ENCODE results near the gene RNF128.

The RNF128 gene, protein sequence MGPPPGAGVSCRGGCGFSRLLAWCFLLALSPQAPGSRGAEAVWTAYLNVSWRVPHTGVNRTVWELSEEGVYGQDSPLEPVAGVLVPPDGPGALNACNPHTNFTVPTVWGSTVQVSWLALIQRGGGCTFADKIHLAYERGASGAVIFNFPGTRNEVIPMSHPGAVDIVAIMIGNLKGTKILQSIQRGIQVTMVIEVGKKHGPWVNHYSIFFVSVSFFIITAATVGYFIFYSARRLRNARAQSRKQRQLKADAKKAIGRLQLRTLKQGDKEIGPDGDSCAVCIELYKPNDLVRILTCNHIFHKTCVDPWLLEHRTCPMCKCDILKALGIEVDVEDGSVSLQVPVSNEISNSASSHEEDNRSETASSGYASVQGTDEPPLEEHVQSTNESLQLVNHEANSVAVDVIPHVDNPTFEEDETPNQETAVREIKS

DNA sequence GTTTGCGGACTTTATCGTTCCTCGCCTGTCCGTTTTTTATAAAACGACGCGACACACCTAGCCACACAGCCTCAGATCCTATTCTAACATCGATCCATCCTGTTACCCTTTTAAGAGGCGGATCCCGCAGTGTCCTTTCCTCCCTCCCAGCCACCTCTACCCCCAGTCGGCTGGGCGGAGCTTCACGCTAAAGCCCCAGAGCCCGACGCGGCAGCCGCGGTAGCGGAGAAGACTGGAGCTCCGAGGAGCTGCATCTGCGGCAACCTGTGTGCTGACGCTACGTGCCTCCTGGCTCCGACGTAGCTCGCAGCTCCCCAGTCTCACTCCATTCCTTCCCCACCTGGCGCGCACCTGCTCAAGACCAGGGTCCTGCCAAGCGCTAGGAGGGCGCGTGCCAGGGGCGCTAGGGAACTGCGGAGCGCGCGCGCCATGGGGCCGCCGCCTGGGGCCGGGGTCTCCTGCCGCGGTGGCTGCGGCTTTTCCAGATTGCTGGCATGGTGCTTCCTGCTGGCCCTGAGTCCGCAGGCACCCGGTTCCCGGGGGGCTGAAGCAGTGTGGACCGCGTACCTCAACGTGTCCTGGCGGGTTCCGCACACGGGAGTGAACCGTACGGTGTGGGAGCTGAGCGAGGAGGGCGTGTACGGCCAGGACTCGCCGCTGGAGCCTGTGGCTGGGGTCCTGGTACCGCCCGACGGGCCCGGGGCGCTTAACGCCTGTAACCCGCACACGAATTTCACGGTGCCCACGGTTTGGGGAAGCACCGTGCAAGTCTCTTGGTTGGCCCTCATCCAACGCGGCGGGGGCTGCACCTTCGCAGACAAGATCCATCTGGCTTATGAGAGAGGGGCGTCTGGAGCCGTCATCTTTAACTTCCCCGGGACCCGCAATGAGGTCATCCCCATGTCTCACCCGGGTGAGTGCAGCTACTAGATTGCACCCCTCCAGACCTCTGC lies at the start of gene RNF128:
RNF128 (plus strand) TSS at position 217 of the 953 bp plus-strand sequence; CDS start at position 430, 213 bp downstream.
- TF ChIP-seq ZBTB7A (IDR thresholded peaks at IDR 0.05; ENCODE audit: low read depth) (0 out of 2 replicates have a peak, but pooled peaks have one; percentile 23), EGR1 (IDR thresholded peaks at IDR 0.05) (no peak)

DNA sequence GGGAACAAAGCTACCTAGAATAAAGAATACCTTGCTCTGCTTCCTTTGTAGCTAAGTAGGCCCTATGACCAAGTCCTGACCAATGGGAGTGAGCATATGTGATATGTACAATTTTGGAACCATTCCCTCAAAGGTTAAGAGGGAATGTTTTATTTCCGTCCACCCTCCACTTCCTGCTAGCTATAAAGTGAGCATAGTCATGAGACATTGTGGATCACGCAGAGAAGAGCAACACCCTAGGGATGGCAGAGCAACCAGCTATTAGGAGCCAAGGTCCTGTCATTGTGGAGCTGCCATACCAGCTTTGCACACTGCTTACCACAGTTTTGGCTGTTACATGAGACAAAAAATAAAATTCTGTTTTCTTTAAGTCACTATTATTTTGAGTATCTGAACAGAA lies 45.8 kb upstream of the RNF128 start:
- TF ChIP-seq TCF12 (IDR thresholded peaks at IDR 0.05; ENCODE audit: low read depth): no peak
- no peak for TF ChIP-seq NFIC (IDR thresholded peaks at IDR 0.05)
- TF ChIP-seq, protein P1, sequence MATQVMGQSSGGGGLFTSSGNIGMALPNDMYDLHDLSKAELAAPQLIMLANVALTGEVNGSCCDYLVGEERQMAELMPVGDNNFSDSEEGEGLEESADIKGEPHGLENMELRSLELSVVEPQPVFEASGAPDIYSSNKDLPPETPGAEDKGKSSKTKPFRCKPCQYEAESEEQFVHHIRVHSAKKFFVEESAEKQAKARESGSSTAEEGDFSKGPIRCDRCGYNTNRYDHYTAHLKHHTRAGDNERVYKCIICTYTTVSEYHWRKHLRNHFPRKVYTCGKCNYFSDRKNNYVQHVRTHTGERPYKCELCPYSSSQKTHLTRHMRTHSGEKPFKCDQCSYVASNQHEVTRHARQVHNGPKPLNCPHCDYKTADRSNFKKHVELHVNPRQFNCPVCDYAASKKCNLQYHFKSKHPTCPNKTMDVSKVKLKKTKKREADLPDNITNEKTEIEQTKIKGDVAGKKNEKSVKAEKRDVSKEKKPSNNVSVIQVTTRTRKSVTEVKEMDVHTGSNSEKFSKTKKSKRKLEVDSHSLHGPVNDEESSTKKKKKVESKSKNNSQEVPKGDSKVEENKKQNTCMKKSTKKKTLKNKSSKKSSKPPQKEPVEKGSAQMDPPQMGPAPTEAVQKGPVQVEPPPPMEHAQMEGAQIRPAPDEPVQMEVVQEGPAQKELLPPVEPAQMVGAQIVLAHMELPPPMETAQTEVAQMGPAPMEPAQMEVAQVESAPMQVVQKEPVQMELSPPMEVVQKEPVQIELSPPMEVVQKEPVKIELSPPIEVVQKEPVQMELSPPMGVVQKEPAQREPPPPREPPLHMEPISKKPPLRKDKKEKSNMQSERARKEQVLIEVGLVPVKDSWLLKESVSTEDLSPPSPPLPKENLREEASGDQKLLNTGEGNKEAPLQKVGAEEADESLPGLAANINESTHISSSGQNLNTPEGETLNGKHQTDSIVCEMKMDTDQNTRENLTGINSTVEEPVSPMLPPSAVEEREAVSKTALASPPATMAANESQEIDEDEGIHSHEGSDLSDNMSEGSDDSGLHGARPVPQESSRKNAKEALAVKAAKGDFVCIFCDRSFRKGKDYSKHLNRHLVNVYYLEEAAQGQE (IDR thresholded peaks at IDR 0.05; ENCODE audit: low read depth): no peak
- no peak for TF ChIP-seq TEAD4 (IDR thresholded peaks at IDR 0.05)
- TF ChIP-seq EP300 (IDR thresholded peaks at IDR 0.05; ENCODE audit: borderline replicate concordance): no peak
- no peak for TF ChIP-seq CEBPB (IDR thresholded peaks at IDR 0.05)
- TF ChIP-seq, protein P2, sequence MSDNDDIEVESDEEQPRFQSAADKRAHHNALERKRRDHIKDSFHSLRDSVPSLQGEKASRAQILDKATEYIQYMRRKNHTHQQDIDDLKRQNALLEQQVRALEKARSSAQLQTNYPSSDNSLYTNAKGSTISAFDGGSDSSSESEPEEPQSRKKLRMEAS (IDR thresholded peaks at IDR 0.05): no peak
- no peak for TF ChIP-seq EGR1 (IDR thresholded peaks at IDR 0.05)

DNA sequence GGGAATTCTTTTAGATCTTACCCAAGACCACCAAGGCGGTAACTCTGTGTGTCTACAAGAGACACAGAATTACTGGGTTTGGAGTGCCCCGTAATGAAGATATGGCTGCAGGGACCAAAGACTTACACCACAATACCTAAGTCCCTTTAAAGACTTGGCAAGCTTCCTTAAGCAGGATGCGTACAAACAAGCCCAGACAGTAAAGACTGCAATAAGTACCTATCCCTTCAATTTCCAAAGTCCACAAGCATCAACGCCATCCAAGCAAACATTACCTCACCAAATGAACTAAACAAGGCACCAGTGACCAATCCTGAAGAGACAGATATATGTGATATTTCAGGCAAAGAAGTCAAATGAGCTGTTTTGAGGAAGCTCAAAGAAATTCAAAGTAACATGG lies 42.3 kb upstream of the RNF128 start:
- TF ChIP-seq, protein P3, sequence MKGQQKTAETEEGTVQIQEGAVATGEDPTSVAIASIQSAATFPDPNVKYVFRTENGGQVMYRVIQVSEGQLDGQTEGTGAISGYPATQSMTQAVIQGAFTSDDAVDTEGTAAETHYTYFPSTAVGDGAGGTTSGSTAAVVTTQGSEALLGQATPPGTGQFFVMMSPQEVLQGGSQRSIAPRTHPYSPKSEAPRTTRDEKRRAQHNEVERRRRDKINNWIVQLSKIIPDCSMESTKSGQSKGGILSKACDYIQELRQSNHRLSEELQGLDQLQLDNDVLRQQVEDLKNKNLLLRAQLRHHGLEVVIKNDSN (IDR thresholded peaks at IDR 0.05): no peak
- TF ChIP-seq CREB1 (IDR thresholded peaks at IDR 0.05; ENCODE audit: low read depth) (no peak), CEBPB (IDR thresholded peaks at IDR 0.05) (no peak), TCF12 (IDR thresholded peaks at IDR 0.05; ENCODE audit: low read depth) (no peak), NFIC (IDR thresholded peaks at IDR 0.05) (no peak), FOXM1 (IDR thresholded peaks at IDR 0.05; ENCODE audit: borderline replicate concordance, low read depth) (no peak), YY1 (IDR thresholded peaks at IDR 0.05; ENCODE audit: low read depth) (no peak), EP300 (IDR thresholded peaks at IDR 0.05; ENCODE audit: borderline replicate concordance) (no peak), ZBTB7A (IDR thresholded peaks at IDR 0.05; ENCODE audit: low read depth) (no peak)
- TF ChIP-seq, protein P2 (IDR thresholded peaks at IDR 0.05): no peak

DNA sequence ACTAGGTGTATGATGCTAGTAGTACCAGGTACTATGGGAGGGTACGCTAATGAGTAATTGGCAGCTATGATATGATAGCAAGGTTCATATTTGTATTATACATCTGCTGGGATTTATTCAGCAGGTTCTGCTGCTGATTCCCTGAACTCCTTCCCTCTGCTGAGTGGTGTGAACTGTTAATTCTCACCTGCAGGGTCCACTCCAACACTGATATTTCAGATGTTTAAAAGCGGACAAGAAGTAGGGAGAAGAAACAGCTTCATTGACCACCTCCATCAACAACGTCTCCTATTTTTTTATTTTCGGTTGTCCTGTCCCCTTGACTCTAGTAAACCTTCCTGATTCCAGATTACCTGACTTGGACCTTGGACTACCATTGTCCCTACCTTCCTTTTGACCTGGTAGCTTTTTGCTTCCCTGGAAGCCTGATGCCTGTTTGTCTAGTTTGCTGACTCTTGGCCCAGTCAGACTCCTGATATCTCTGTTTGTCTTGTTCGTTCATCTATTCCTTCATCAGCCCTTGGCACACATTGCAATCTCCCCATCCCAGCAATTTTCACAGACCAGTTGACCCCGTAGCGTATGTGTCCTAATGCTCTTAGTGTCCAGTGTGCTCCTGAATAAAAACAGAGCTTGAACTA lies 34.0 kb upstream of the RNF128 start:
- TF ChIP-seq RAD21 (IDR thresholded peaks at IDR 0.05; ENCODE audit: low read depth): no peak
- no peak for TF ChIP-seq TEAD4 (IDR thresholded peaks at IDR 0.05)
- TF ChIP-seq CEBPB (IDR thresholded peaks at IDR 0.05): no peak
- no peak for TF ChIP-seq FOXM1 (IDR thresholded peaks at IDR 0.05; ENCODE audit: borderline replicate concordance, low read depth)
- no peak for TF ChIP-seq TCF12 (IDR thresholded peaks at IDR 0.05; ENCODE audit: low read depth)
- no peak for TF ChIP-seq EP300 (IDR thresholded peaks at IDR 0.05; ENCODE audit: borderline replicate concordance)
- TF ChIP-seq CREB1 (IDR thresholded peaks at IDR 0.05; ENCODE audit: low read depth): no peak
- no peak for TF ChIP-seq YY1 (IDR thresholded peaks at IDR 0.05; ENCODE audit: low read depth)
- TF ChIP-seq EGR1 (IDR thresholded peaks at IDR 0.05): no peak
- TF ChIP-seq, protein P3 (IDR thresholded peaks at IDR 0.05): no peak
- TF ChIP-seq TAF1 (IDR thresholded peaks at IDR 0.05; ENCODE audit: low read depth): no peak

DNA sequence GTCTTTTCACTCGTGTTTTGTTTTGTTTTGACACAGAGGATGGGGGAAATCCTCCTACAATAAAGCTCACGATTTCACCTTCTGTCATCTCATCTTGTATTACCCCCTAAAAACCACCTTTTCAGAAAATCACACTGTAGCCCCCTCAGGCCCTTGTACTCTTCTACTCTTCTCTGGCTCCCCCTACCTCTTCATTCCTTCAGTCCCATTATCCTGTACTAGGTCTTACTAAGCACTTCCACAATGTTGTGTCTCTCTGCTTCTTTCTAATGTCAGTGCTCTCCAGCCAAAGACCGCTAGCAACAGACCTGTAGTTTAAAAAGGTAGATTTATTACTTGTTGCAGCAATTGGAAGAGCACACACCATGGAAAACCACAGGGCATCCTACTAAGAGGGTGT lies 30.0 kb upstream of the RNF128 start:
- no peak for TF ChIP-seq EGR1 (IDR thresholded peaks at IDR 0.05)
- TF ChIP-seq FOXM1 (IDR thresholded peaks at IDR 0.05; ENCODE audit: borderline replicate concordance, low read depth): no peak
- no peak for TF ChIP-seq TAF1 (IDR thresholded peaks at IDR 0.05; ENCODE audit: low read depth)
- no peak for TF ChIP-seq YY1 (IDR thresholded peaks at IDR 0.05; ENCODE audit: low read depth)

DNA sequence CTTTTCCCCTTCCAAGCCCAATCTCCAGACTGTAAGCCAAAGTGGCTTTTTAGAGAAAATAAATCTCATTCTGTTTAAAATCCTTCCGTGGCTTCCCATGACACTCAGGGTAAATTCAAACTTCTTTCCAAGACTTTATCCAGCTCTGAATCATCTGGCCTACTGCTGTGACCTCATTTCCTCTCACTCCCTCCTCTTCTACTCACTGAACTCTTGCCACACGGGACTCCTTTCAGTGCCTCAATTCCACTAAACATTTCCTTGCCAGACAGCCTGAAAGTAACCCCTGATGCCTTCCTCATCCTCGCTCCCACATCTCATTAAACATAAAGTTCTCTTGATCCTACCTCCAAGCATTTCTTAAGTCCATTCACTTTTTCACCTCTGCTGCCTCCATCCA lies 27.8 kb upstream of the RNF128 start:
- no peak for TF ChIP-seq EP300 (IDR thresholded peaks at IDR 0.05; ENCODE audit: borderline replicate concordance)
- no peak for TF ChIP-seq TAF1 (IDR thresholded peaks at IDR 0.05; ENCODE audit: low read depth)
- TF ChIP-seq RAD21 (IDR thresholded peaks at IDR 0.05; ENCODE audit: low read depth): no peak
- no peak for TF ChIP-seq TEAD4 (IDR thresholded peaks at IDR 0.05)
- TF ChIP-seq YY1 (IDR thresholded peaks at IDR 0.05; ENCODE audit: low read depth): no peak
- TF ChIP-seq CEBPB (IDR thresholded peaks at IDR 0.05): no peak
- no peak for TF ChIP-seq CREB1 (IDR thresholded peaks at IDR 0.05; ENCODE audit: low read depth)
- TF ChIP-seq, protein P3 (IDR thresholded peaks at IDR 0.05): no peak
- no peak for TF ChIP-seq TCF12 (IDR thresholded peaks at IDR 0.05; ENCODE audit: low read depth)
- TF ChIP-seq ZBTB7A (IDR thresholded peaks at IDR 0.05; ENCODE audit: low read depth): no peak
- no peak for TF ChIP-seq NFIC (IDR thresholded peaks at IDR 0.05)
- TF ChIP-seq EGR1 (IDR thresholded peaks at IDR 0.05): no peak
- TF ChIP-seq, protein P1 (IDR thresholded peaks at IDR 0.05; ENCODE audit: low read depth): no peak
- TF ChIP-seq FOXM1 (IDR thresholded peaks at IDR 0.05; ENCODE audit: borderline replicate concordance, low read depth): no peak
- TF ChIP-seq, protein P2 (IDR thresholded peaks at IDR 0.05): no peak
